Measurements from ENCODE around the gene PRKAR1B. TPM values are rescaled to one million over a fixed set of nuclear protein-coding genes. Genes with fewer than 3 reads are reported as not detected.

The PRKAR1B gene
- total and polyA plus RNA-seq, 2 donors (not counting 1 experiment from before 2014, with no cell fraction given) = 4.5 to 8.6 TPM

- ATAC-seq (ENCODE audit: low read depth) (no peak), DNase-seq (no peak)
- H3K4me1 Mint-ChIP-seq = no peaks in the 10 kb centered on the region
- Histone ChIP-seq H3K36me3 (replicated peaks in 1 of 2; ENCODE audit: control extremely low read depth in 1 of 2, control insufficient read depth in 1 of 2, extremely low read depth in 1 of 2, insufficient read depth in 2 of 2, low read length in 1 of 2) (peaks cover 0 to 9% of the 10 kb centered on the region in 2 experiments), H3K9ac (ENCODE audit: low read length) (no peak overlapping the region), H3K79me2 (ENCODE audit: control insufficient read depth, insufficient read depth, low read length) (no peaks in the 10 kb centered on the region), H3K4me1 (ENCODE audit: control insufficient read depth in 2 of 2, insufficient read depth in 2 of 2, low read length in 2 of 2) (no peaks in the 10 kb centered on the region), H3K4me2 (replicated peaks; ENCODE audit: low read depth, low read length, poor library complexity, severe bottlenecking) (no peak overlapping the region), H3K27ac (ENCODE audit: low read length in 2 of 2) (no peak overlapping the region), H3K9me3 (ENCODE audit: control extremely low read depth in 1 of 3, control insufficient read depth in 2 of 3, insufficient read depth in 1 of 3, low read length in 2 of 3) (no peaks in the 10 kb centered on the region), H3K4me3 (ENCODE audit: control extremely low read depth in 1 of 5, extremely low read depth in 1 of 5, insufficient read depth in 1 of 5, low read depth in 2 of 5, low read length in 4 of 5) (no peak overlapping the region), H4K20me1 (ENCODE audit: control insufficient read depth, insufficient read depth, low read length, poor library complexity, severe bottlenecking) (no peaks in the 10 kb centered on the region), H2AFZ (ENCODE audit: insufficient read depth, low read depth, low read length, poor library complexity, severe bottlenecking) (no peak overlapping the region), H3K27me3 (replicated peaks in 1 of 4; ENCODE audit: control extremely low read depth in 1 of 4, control insufficient read depth in 3 of 4, insufficient read depth in 4 of 4, low read length in 3 of 4) (no peaks in the 10 kb centered on the region)
- H3K4me3 Mint-ChIP-seq = no peak overlapping the region
- TF ChIP-seq EZH2 (IDR thresholded peaks at IDR 0.05; ENCODE audit: borderline replicate concordance, insufficient read depth, low read depth, low read length, poor library complexity, severe bottlenecking) (no peak), CTCF (IDR thresholded peaks at IDR 0.05) (no peak)
- ChIA-PET CTCF (interaction anchor here (1.2 to 1.5 kb wide), 3 partner anchors 405 to 454 kb away, joined by 3 to 4 read pairs (median 3); no protein-coding TSS in a partner anchor), POLR2A (no interaction called here)
- no peaks in the 10 kb centered on the region for H3K27me3 Mint-ChIP-seq
- intact Hi-C loops (cut with micrococcal nuclease) = no loop called here
- WGBS (ENCODE audit: insufficient coverage) = over 99% methylated on average over 11 of the region's 11 CpGs
- H3K27ac Mint-ChIP-seq = no peak overlapping the region
- H3K9me3 Mint-ChIP-seq (ENCODE audit: insufficient read depth) = no peaks in the 10 kb centered on the region
Measured at GRCh38 chr7:772005-772294, 44.9 kb upstream of the PRKAR1B start.

- no peak overlapping the region for H3K4me3 Mint-ChIP-seq
- H3K9me3 ChIP-seq (ENCODE audit: control extremely low read depth in 1 of 3, control insufficient read depth in 2 of 3, insufficient read depth in 1 of 3, low read length in 2 of 3) = no peaks in the 10 kb centered on the region
- no peaks in the 10 kb centered on the region for H3K4me1 ChIP-seq (ENCODE audit: control insufficient read depth in 2 of 2, insufficient read depth in 2 of 2, low read length in 2 of 2)
- DNase-seq = no peak
- H3K27me3 Mint-ChIP-seq = no peaks in the 10 kb centered on the region
- no peak overlapping the region for H3K4me3 ChIP-seq (ENCODE audit: control extremely low read depth in 1 of 5, extremely low read depth in 1 of 5, insufficient read depth in 1 of 5, low read depth in 2 of 5, low read length in 4 of 5)
- intact Hi-C loops (cut with micrococcal nuclease) = no loop called here
- no peak overlapping the region for H3K27ac ChIP-seq (ENCODE audit: low read length in 2 of 2)
- peaks cover 0 to 8% of the 10 kb centered on the region in 2 experiments for H3K36me3 ChIP-seq (replicated peaks in 1 of 2; ENCODE audit: control extremely low read depth in 1 of 2, control insufficient read depth in 1 of 2, extremely low read depth in 1 of 2, insufficient read depth in 2 of 2, low read length in 1 of 2)
- no peak overlapping the region for H2AFZ ChIP-seq (ENCODE audit: insufficient read depth, low read depth, low read length, poor library complexity, severe bottlenecking)
- CTCF ChIA-PET = interaction anchor here (1.2 to 1.6 kb wide), 3 partner anchors 440 to 454 kb away, joined by 3 to 4 read pairs (median 4); no protein-coding TSS in a partner anchor
- no peak overlapping the region for H3K4me2 ChIP-seq (replicated peaks; ENCODE audit: low read depth, low read length, poor library complexity, severe bottlenecking)
- no peak overlapping the region for H3K9ac ChIP-seq (ENCODE audit: low read length)
- TF ChIP-seq EZH2 (IDR thresholded peaks at IDR 0.05; ENCODE audit: borderline replicate concordance, insufficient read depth, low read depth, low read length, poor library complexity, severe bottlenecking) (no peak), CTCF (IDR thresholded peaks at IDR 0.05) (no peak)
- no peaks in the 10 kb centered on the region for H3K4me1 Mint-ChIP-seq
- no peaks in the 10 kb centered on the region for H4K20me1 ChIP-seq (ENCODE audit: control insufficient read depth, insufficient read depth, low read length, poor library complexity, severe bottlenecking)
- H3K79me2 ChIP-seq (ENCODE audit: control insufficient read depth, insufficient read depth, low read length) = no peaks in the 10 kb centered on the region
- H3K27ac Mint-ChIP-seq = no peak overlapping the region
- POLR2A ChIA-PET = no interaction called here
- ATAC-seq (ENCODE audit: low read depth) = no peak
- H3K9me3 Mint-ChIP-seq (ENCODE audit: insufficient read depth) = no peaks in the 10 kb centered on the region
- H3K27me3 ChIP-seq (replicated peaks in 1 of 4; ENCODE audit: control extremely low read depth in 1 of 4, control insufficient read depth in 3 of 4, insufficient read depth in 4 of 4, low read length in 3 of 4) = no peaks in the 10 kb centered on the region
- 75% methylated on average over 24 of the region's 24 CpGs for WGBS (ENCODE audit: insufficient coverage)
Measured at GRCh38 chr7:771234-772004, 44.3 kb upstream of the PRKAR1B start.

Data from B cell (primary cell).